SK-MEL-5 (cell line): ENCODE results near the gene C1QTNF6. TPM values are rescaled to one million over a fixed set of nuclear protein-coding genes. Genes with fewer than 3 reads are reported as not detected.

Source experiments
- DNase-seq: peaks from one replicate; pipeline ENCODE4 v3.0.0-alpha.2; 2016; ENCODE audit warnings: low read depth, low spot score
- in situ Hi-C: cut with HindIII; loops from 2 replicates; pipeline ENCODE4 v1.10.0; 2016; ENCODE audit warnings: low sequenced_read_pairs, high pct_unique_total_duplicates, low pct_unique_long_range_greater_than_20kb
- total RNA-seq: library from RNA; depleted of rRNA; stranded (reverse); fragments of >200 nt; shearing (Covaris generic); gene quantifications from 2 replicates; pipeline ENCODE4 v1.2.3, GENCODE V29; 2014

Gene C1QTNF6
- total RNA-seq, 1 experiment from 2014 or later, result 5.9 TPM

DNA sequence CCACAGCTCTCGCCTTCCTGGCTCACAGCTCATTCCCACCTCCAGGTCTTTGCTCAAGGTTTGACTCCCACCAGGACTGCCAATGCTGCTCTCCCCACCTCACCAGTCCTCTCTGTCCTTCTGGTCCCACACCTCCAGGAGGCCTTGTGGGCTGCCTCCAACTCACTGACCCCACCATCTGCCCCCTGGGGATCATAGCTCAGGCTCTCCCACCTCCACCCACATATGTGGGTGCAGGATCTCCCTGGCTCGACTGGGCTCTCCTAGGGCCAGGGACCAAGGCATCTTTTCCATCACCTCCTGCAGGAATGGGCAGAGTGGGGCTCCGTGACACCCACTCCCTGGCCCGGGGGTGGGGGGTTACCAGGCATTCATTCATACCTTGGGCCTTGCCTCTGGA lies 38.0 kb upstream of the C1QTNF6 start:
- in situ Hi-C loops, result no loop called here
- no peak for DNase-seq

DNA sequence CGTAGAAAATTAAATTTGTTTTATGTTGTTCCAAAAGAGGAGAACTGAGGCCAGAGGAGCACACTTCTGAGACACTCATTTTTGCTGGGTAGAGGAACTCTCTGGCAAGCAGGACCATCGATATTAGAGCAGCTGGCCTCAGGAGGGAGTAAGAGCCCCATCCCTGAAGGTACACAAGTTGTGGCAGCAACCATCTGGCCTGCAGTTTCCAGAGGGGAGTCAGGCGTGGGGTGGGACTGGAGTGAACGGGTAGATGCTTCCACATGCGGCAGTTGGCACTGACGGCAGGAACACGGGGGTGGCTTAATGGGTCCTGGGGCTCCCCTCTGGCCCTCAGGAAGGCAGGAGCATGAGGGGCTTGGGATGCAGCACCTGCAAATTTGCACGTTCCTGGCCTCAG lies 37.4 kb upstream of the C1QTNF6 start:
- DNase-seq, result peak; percentile 21
- in situ Hi-C loops, result no loop called here

DNA sequence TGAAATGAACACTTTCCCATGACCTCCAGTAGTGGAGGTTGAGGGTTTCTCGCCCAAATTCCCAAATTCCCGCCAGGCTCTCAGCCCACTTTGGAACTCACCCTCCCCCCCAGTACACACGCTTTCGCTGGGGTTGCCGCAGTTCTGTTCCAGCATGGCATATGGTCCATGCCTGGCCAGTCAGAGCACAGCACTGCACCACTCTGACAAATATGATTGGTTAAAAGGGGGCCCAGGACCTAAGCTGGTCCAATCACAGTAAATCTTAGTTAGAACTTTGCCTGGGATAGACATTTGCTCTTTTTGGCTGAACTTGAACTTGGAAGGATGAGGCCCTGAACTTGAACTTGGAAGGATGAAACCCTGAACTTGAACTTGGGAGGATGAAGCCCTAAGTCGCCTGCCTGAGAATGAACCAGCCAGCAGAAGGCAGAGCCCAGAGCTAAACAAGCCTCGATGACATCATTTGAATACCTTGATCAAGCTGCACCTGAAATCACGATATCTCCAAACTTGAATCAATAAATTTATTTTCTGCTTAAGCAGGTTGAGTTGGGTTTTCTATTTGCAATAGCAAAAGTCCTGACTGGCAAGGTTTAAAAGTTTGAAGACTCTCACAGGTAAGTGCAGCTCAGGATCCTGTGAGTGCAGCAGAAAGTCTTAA lies 36.8 kb upstream of the C1QTNF6 start:
- in situ Hi-C loops, result no loop called here
- peak; percentile 41 for DNase-seq

DNA sequence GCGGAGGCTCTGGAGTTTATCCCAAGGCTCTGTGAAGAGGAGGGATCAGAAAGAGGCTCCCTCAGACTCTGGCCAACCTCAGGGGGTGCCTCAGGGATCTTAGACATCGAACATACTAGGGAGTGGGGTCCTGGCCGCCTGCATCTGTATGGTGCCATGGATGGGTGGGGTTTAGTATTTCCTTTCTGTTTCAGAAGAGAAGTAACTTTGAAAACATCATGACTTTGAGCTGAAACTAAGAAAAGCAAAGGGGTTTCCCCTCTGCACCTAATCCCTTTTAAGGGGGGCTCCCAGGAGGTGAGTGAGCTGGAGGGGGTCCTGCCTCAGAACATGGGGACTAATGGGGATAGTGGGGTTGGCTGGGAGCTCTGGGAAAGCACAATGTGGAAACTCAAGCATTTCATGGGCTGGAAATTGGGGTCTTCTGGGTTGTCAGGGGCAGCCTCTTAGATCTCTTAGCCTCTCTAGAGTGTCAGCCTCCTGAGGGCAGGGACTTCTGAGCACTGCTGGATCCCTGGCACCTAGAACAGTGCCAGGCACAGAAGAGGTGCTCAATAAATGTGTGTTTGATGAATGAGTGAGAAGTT lies 36.0 kb upstream of the C1QTNF6 start:
- in situ Hi-C loops, result no loop called here
- DNase-seq, result no peak

DNA sequence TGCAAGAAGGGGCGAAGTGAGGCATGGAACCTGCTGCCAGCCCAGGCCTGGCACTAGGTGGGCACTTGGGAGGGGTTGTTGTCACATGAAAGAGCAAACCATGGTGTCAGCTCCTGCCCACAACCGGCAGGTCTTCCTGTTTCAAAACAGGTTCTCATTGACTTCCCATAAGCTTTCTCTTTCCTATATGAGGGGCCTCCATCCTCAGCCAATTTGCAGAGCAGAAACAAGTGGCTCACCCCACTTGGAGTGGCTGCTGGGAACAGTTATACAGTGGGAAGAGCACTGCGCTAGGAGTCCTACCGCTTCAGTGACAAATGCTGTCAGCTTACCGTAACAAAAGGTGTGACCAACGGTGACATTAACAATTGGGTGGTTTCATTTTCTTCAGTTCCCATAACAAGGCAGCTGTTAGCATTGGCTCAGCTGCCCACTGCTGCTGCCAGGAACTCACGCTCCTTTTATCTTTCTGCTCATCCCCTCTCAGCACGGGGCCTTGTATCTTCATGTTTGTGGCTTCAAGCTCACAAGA lies 34.5 kb upstream of the C1QTNF6 start:
- in situ Hi-C loops, result no loop called here
- no peak for DNase-seq

DNA sequence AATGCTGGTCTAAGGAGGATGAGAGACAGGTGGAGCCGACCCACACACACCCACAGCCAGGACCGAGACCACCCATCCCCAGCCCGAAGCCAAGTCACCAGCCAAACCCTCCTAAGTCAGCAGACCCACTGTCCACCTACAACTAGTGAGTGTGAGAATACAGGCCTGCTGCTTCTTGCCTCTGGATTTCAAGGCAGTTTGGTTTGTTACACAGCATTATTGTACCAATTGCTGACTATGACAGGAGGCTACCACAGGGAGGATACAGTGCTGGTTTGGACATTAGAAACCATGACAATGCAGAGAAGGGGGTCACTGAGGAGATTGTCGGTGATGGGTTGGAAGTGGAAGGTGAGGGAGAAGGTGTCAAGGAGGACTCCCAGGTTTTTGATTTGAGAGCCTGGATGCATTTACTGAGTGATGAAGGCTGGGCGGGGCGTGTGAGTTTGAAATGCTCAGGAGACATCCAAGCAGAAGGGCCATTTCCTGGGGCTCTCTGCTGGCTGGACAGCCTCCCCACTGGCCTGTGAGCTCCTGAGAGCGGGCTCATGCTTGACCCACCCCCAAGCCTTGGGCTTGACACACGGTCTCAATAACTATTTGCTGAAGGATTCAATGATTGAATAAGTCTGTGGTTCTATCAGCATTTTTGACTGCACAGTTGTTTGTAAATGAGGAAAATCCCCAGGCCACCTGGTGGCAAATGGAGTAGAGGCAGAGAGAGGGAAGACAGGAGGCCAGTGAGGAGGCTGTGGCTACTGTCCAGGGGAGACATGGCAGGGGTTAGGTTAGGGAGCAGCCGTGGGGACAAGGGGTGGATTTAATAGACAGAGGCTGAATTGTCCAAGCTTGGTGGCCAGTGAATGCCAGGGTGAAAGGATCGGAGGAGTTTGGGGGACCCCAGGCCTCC lies 33.6 kb upstream of the C1QTNF6 start:
- no peak for DNase-seq
- in situ Hi-C loops, result no loop called here

DNA sequence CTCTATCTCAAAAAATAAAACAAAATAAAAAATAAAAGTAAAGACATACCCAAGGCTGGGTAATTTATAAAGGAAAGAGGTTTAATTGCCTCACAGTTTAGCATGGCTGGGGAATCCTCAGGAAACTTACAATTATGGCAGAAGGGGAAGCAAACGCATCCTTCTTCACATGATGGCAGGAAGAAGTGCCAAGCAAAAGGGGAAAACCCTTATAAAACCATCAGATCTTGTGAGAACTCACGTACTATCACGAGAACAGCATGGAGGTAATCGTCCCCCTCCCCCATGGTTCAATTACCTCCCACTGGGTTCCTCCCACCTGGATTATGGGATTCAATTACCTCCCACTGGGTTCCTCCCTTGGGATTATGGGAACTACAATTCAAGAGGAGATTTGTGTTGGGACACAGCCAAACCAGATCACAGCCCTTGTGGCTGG lies 32.5 kb upstream of the C1QTNF6 start:
- no peak for DNase-seq
- in situ Hi-C loops, result no loop called here

DNA sequence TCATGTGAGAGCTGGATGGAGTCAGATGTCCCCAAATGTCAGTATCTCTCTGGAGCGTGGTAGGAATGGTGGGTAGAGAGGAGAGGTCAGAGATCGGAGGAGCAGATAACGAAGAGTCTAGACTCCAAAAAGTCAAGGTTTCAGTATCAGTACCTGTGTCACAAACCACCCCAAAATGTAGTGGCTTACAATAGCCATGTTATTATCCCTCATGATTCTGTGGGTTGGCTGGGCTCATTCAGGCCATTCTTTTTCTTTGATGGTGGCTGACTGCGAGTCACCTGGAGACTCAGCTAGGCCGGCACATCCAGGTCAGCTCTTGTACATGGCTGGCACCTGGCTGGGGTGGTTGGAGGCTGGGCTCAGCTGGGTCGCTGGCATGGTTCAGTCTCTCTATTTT lies 31.5 kb upstream of the C1QTNF6 start:
- no peak for DNase-seq
- in situ Hi-C loops, result no loop called here

DNA sequence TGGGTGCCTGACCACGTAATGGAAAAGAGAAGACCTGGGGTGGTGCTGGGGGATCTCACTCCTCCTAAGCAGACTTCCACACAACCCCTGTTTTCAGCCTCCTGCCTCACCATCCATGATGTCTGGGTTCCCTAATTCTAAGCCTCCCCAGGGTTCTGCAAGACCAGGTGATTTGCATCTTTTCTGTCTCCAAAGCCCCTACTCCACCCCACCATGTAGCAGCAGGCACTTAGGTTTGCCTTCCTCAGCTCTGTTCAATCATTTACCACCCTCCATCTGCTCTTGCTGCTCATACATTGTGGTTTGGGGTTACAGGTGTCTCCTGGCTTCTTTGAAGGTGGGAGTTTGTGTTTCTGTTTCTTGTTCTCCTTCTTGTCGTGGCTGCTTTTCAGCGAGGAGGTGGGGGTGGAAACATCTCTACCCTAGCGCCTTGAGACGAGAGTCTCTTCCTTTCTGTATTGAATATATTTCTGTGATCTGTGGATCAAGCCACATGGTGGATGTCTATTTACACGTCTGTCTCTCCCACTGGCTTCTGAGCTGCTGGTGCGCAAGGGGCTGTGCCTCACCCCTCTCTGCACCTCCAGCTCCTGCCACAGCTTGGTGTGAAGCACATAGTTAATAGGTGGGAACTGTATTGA lies 30.8 kb upstream of the C1QTNF6 start:
- no peak for DNase-seq
- in situ Hi-C loops, result no loop called here

DNA sequence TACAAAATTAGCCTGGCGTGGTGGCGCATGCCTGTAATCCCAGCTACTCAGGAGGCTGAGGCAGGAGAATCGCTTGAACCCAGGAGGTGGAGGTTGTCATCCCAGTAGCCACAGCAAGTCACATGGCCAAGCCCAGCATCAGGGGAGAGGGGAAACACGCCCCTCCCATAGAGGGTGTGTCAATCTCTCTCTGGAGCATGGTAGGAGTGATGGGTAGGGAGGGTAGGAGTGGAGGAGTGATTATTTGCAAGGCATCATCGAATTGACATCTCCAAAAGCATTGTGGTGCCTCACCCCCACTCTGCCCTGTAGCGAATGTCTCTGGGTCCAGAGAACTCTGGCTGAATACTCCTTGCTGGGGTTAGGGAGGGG lies 30.3 kb upstream of the C1QTNF6 start:
- DNase-seq, result no peak
- in situ Hi-C loops, result no loop called here

DNA sequence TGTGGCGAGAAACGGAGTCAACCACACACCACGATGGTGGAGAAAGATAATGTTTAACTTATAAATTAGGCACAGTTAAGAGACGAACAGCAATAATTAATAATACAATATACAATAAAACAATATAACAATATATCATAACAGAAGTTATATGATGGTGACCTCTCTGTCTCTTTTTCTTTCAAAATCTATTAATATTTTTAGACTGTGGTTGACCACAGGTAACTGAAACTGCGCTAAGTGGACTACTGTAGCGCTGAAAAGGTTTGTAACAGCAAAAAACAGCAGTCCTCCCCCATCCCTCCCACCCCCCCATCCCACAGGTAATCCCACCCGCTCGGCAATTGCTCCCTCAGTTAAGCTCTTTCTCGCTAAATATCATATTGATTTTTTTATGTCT lies 27.8 kb upstream of the C1QTNF6 start:
- no peak for DNase-seq
- in situ Hi-C loops, result no loop called here

DNA sequence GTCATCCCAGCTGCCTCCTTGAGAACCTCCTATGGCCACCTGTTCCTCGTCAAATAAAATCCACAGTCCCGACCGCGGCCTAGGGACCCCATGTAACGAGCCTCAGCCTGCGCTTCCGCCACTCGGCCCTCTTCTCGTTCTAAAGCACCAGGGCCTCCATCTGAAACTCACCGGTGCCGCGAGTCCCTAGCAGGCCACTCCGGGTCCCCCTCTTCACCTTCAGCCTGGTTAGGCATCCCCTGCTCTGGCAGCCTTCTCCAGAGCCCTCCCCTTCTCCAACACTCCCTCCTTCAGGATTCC lies 26.6 kb upstream of the C1QTNF6 start:
- no peak for DNase-seq
- in situ Hi-C loops, result no loop called here

DNA sequence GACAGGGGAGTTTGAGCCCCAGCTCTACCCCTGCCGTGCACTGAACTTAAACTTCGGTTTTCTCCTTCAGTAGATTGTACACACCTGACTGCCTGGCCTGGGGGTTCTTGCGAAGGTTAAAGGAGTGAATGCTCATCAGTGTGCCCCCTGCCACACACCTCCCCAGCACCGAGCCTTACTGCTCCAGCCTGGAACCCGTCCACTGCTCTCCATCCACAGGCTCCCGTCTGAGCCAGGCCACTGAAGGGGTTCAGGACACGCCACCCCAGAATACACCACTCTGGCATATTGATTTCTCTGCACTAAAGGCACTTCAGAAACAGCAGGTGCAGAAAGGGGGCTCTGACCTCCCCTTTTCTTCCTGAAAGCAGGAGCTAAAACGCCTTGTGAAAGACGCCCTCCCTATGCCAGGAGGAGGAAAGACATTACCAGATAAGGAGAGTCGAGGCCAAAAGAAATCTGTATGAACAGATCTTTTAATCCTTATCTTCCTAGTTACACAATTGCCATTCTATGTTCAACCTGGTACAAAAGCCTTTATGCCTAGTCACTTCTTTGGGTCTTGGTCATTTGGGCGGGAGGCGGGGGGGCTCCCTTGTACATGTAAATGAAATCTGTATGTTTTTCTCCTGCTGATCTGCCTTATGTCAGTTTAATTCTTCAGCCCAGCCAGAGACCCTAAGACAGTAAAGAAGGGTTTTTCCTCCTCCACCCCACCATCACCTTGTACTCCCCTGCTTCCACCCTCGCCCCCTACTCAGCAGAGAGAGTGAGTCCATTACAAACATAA lies 26.1 kb upstream of the C1QTNF6 start:
- no peak for DNase-seq
- in situ Hi-C loops, result no loop called here

DNA sequence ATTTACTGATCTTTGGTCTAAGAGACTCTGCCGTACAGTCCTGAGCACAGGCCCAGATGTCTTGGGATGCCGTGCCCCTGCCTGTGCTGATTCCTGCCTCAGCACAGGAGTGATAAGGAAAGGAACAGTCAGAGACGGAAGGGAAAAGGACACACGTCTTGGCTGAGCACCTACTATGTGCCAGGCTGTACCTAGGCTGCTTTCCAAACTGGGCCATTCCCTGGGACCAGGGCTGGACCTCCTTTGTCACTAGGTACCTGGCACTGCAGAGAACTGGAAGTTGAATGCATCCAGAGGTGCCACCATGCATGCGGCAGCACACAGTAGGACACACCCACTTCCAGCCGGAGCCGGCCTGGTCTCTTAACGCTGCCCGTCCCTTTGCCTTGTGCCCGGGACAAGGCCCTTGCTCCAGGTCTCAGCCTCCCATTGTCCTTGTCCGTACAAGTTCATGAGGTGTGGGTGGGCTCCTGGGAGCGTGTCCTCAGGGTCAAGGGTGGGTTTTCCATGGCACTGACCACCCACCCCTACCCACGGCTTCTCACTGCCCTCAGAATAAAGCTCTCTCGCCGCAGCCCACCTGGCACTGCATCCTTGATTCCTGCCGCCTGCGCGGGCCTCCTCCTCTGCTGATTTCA lies 25.3 kb upstream of the C1QTNF6 start:
- no peak for DNase-seq
- in situ Hi-C loops, result no loop called here

DNA sequence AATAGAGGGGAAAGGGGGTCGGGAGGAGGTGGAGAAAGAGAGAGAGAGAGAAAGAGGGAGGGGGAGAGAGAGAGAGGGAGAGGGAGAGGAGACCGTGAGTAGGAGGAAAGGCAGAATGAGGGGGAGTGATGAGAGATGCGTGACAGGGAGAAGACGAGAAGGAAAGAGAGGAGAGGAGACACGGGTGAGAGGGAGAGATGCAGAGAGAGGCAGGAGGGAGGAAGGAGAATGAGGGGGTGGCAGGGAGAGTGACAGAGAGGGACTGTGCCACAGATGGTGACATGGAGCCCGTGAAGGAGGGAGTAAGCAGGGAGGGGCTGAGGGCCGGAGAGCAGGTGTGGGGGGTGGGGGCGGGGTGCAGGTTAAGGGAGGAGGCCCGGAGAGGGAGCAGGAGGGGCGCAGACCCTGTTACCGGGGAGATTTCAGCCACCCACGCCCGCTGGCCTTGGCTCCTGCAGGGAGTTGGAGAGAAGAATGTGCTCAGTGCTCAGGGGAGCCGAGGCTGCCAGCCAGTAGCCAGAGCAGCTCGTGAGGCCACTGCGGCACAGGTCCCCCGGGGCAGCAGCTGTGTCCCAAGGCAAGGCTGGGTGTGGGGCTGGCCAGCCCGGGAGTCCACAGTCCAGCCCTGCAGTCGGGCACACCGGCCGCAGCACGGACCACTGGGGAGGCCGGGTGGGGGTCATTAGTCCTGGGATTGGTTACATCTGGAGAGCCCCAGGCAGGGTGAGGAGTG lies 24.3 kb upstream of the C1QTNF6 start, which contains the start of gene SSTR3:
SSTR3 (minus strand) TSS at position 304 of the 733 bp plus-strand sequence. CDS start 4,674 bp downstream, outside the sequence.
- in situ Hi-C loops, result no loop called here
- DNase-seq, result no peak

DNA sequence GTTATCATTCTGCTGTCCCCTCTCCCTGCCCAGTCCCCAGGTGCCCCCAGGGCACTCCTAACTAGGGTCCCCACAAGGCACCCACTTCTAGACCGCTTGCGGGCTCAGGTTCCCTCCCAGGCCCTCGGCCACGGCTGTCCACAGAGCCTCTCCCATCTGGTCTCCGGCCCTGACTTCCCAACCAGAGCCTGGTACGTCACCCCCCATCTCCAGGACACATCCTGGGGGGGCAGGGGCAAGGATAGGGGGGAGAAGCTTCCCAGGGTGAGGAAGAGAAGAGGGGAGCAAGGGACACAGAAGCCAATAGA lies 23.8 kb upstream of the C1QTNF6 start:
- in situ Hi-C loops, result no loop called here
- no peak for DNase-seq
